ENCODE results near the gene AGBL1. TPM values are rescaled to one million over a fixed set of nuclear protein-coding genes. Genes with fewer than 3 reads are reported as not detected.

Gene AGBL1
- total and polyA plus RNA-seq, 9 donors: under 0.01 to 0.02 TPM; not detected in 7

DNA sequence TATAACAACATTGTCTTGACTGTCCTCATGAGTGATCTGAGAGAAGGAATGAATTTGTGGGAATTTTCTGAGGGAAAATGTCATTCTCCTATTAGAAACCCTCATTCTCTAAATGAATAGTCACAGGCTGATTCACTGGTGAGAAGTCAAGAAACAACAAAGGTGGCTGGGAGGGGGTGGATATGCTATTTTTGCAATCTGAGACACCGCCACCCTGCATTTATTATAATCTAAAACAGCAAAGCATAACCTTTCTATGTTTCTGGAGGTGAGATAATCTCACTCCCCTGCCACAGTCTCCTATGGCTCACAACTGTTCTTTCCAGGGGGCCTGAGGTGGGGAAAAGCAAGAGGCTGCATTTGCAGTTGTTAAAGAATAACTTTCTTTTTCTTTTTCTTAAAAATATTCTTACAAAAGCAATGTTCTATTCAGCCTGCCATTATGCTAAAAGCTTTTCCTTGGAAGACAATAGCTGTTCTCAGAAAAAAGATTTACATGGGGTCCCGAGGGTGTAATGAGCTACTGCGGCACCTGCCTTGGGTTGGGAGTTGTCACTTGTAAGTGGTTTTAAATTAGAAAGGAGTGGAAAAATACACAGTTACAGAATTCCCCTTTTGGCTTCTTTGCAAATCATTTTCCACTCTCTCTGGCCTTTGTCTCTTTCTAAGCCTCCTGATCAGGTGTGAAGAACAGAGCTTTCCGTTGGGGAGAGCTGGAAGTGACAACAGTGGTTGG is 220.9 kb downstream of the AGBL1 start:
- intact Hi-C loops (cut with DNase I): loop anchor here in 1 of 4 donors (10.0 kb wide), 1 partner anchor 924 kb away; no protein-coding TSS in a partner anchor
- H3K27ac ChIP-seq: no peak overlapping the region
- DNase-seq: no peak
- H3K27me3 ChIP-seq: no peaks in the 10 kb centered on the region
- TF ChIP-seq POLR2A (IDR thresholded peaks at IDR 0.05): no peak
- 40 to 60% (median 50%) methylated on average over 4 of the region's 4 CpGs for WGBS, 3 donors
- no peak overlapping the region for H3K4me3 ChIP-seq
- no peaks in the 10 kb centered on the region for H3K9me3 ChIP-seq
- H3K4me1 ChIP-seq (ENCODE audit: insufficient read depth): no peaks in the 10 kb centered on the region
- no peaks in the 10 kb centered on the region for H3K36me3 ChIP-seq

DNA sequence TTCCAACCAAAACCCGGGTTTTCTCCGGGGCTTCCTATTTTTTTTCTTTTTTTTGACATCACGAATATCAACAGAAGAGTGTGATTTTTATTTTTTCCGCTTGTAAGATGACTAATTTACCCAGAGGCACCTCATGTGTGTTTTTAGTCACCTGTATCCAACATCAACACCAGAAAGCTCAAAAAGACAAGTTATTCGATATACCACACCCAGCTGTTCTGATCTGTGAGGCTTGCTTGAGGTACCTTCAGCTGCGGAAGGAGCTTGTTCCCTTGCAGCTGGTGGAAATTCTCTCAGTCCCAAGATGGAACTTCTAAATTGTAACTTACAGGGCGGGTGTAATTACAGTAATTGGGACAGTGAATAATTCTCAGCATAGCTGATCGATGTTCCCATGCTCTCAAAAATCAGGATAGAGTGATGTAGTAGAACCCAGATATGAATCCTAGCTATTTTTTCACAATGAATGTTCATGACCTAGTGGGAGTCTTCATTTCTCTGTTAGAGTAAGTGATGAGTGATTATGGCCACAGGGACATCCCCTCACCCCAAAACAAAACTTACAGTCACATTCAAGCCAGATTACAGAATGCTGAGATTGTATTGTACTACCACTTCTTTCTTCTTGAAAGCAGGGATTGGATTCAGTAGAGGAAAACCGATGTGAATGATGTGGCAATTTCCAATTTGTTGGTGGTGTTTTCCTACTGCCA is 232.1 kb downstream of the AGBL1 start:
- intact Hi-C loops (cut with DNase I): no loop called here
- H3K4me1 ChIP-seq (ENCODE audit: insufficient read depth): no peaks in the 10 kb centered on the region
- TF ChIP-seq EP300 (IDR thresholded peaks at IDR 0.05): no peak
- no peak for TF ChIP-seq POLR2A (IDR thresholded peaks at IDR 0.05)
- TF ChIP-seq CTCF (IDR thresholded peaks at IDR 0.05): no peak
- no peak overlapping the region for H3K27ac ChIP-seq
- DNase-seq: no peak
- H3K36me3 ChIP-seq: no peaks in the 10 kb centered on the region
- no peak overlapping the region for H3K4me3 ChIP-seq
- 81 to 83% (median 82%) methylated on average over 9 of the region's 9 CpGs for WGBS, 3 donors
- no peaks in the 10 kb centered on the region for H3K27me3 ChIP-seq
- H3K9me3 ChIP-seq: no peaks in the 10 kb centered on the region

GRCh38 chr15:86312486-86312885 is 232.8 kb downstream of the AGBL1 start:
- intact Hi-C loops (cut with DNase I): no loop called here
- Histone ChIP-seq H3K4me3 (no peak overlapping the region), H3K27ac (no peak overlapping the region), H3K36me3 (no peaks in the 10 kb centered on the region), H3K27me3 (no peaks in the 10 kb centered on the region), H3K4me1 (ENCODE audit: insufficient read depth) (no peaks in the 10 kb centered on the region), H3K9me3 (no peaks in the 10 kb centered on the region)
- TF ChIP-seq CTCF (IDR thresholded peaks at IDR 0.05) (no peak), POLR2A (IDR thresholded peaks at IDR 0.05) (no peak), EP300 (IDR thresholded peaks at IDR 0.05) (no peak)
- WGBS, 3 donors: 59 to 64% (median 62%) methylated on average over 4 of the region's 4 CpGs
- DNase-seq: no peak

DNA sequence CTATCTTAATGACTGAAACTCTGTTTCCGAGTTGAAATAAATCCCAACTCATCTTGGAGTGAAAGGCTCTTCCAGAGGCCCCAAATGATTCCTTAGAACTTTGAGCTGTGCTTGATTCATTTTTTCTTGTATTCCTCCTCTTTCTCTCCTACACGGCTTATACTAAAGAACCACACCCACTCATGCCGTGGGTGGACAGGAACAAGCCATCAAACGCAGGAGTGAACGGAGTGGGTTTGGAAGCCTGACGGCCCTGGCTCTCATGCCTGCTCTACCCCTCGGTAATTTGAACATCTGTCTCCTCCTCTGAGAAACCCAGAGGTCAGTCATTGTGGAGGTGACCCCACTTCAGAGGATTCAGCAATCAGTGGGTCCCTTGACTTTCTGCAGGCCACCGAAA is 236.5 kb downstream of the AGBL1 start:
- intact Hi-C loops (cut with DNase I): no loop called here
- H3K27ac ChIP-seq: no peak overlapping the region
- H3K9me3 ChIP-seq: no peaks in the 10 kb centered on the region
- DNase-seq: no peak
- H3K4me3 ChIP-seq: no peak overlapping the region
- 53 to 60% (median 58%) methylated on average over 8 of the region's 8 CpGs for WGBS, 3 donors
- H3K4me1 ChIP-seq (ENCODE audit: insufficient read depth): no peaks in the 10 kb centered on the region
- TF ChIP-seq EP300 (IDR thresholded peaks at IDR 0.05) (no peak), CTCF (IDR thresholded peaks at IDR 0.05) (no peak), POLR2A (IDR thresholded peaks at IDR 0.05) (no peak)
- H3K27me3 ChIP-seq: no peaks in the 10 kb centered on the region
- no peaks in the 10 kb centered on the region for H3K36me3 ChIP-seq
